Activated CD4-positive, alpha-beta memory T cell treated with anti-CD3 and anti-CD28 coated beads for 36 hours (primary cell): ENCODE measurements around the gene TAF4. TPM values are rescaled to one million over a fixed set of nuclear protein-coding genes. Genes with fewer than 3 reads are reported as not detected.

Experiments used
- CTCF ChIA-PET: fragments of 350-600 bp; sonication (Branson Sonifier 250); formaldehyde crosslinking; loops from one replicate; lab custom pipeline; 2021; ENCODE audit warnings: antibody characterized with exemption, inconsistent platforms; lab: Charles Lee
- POLR2A ChIA-PET: fragments of 350-600 bp; sonication (Branson Sonifier 250); formaldehyde crosslinking; loops from one replicate; lab custom pipeline; 2021; ENCODE audit warnings: antibody characterized with exemption; lab: Charles Lee
- DNase-seq: peaks from one replicate; pipeline ENCODE4 v3.0.0-alpha.2; 2020
- H3K27ac Mint-ChIP-seq: one replicate; pipeline ENCODE4 v1.8.0; 2021; ENCODE audit warnings: mixed read lengths
- H3K27me3 Mint-ChIP-seq: one replicate; pipeline ENCODE4 v1.8.0; 2021; ENCODE audit warnings: mixed read lengths
- H3K36me3 Mint-ChIP-seq: one replicate; pipeline ENCODE4 v1.8.0; 2021; ENCODE audit warnings: mixed read lengths
- H3K4me1 Mint-ChIP-seq: one replicate; pipeline ENCODE4 v1.8.0; 2021; ENCODE audit warnings: low read depth, mixed read lengths
- H3K4me3 Mint-ChIP-seq: one replicate; pipeline ENCODE4 v1.8.0; 2021; ENCODE audit warnings: mild to moderate bottlenecking, mixed read lengths
- H3K9me3 Mint-ChIP-seq: one replicate; pipeline ENCODE4 v1.8.0; 2021; ENCODE audit warnings: mixed read lengths
- intact Hi-C: fragments of 100-400 bp; cut with micrococcal nuclease; formaldehyde crosslinking; loops from one replicate; pipeline ENCODE4 v1.15.1; 2023
- total RNA-seq, 2 experiments: library from RNA; stranded (reverse); gene quantifications; one replicate each; pipeline ENCODE4 v1.2.3, GENCODE V29; 2021

TAF4 gene
- total RNA-seq, 2 experiments from 2014 or later = 15.3 to 17.0 TPM

- CTCF ChIA-PET = no interaction called here
- intact Hi-C loops = no loop called here
These were observed 12.1 kb downstream of the TAF4 start for GRCh38 chr20:62053465-62054196.

DNA sequence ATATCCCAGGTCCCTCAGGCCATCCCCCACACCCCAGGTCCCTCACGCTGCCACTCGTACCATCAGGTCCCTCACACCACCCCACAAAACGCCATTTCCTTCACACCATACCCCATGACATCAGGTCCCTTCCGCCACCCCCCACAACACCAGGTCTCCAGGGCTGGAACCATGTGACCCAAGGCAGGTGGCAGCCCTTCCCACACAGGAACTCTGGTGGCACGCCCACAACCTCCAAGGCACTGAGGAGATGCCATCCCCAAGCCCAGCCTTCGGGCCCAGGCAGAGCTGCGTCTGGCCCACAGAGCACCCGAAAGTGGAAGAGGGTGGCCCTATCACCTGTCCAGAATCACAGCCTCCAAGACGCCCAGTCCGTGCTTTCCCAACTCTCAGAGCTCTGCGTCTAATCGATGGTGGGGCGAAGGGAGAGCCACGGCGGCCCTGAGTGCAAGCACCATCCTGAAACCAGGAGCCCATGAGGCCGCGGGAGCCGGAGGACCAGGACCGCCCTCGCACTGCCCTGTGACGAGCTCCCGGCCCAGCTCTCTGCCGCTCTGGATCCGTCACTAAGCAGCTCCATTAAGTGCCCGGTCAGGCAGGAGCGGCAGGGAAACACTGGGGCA lies 12.7 kb downstream of the TAF4 start:
- POLR2A ChIA-PET = no interaction called here
- intact Hi-C loops = no loop called here
- H3K27me3 Mint-ChIP-seq = no peaks in the 10 kb centered on the region
- H3K4me1 Mint-ChIP-seq = peaks cover 24% of the 10 kb centered on the region
- CTCF ChIA-PET = no interaction called here
- DNase-seq = no peak
- no peak overlapping the region for H3K27ac Mint-ChIP-seq
- no peaks in the 10 kb centered on the region for H3K9me3 Mint-ChIP-seq
- peaks cover 3% of the 10 kb centered on the region for H3K36me3 Mint-ChIP-seq
- no peak overlapping the region for H3K4me3 Mint-ChIP-seq

More at GRCh38 chr20:62053465-62054196, 12.1 kb downstream of the TAF4 start:
- Mint-ChIP-seq H3K4me3 (no peak overlapping the region), H3K9me3 (no peaks in the 10 kb centered on the region), H3K4me1 (peaks cover 24% of the 10 kb centered on the region), H3K36me3 (peaks cover 3% of the 10 kb centered on the region), H3K27me3 (no peaks in the 10 kb centered on the region), H3K27ac (no peak overlapping the region)
- no peak for DNase-seq
- POLR2A ChIA-PET = no interaction called here

- Mint-ChIP-seq H3K36me3 (peaks cover 3% of the 10 kb centered on the region), H3K27me3 (no peaks in the 10 kb centered on the region), H3K9me3 (no peaks in the 10 kb centered on the region), H3K4me1 (peaks cover 24% of the 10 kb centered on the region), H3K27ac (no peak overlapping the region), H3K4me3 (no peak overlapping the region)
- DNase-seq = no peak
- ChIA-PET POLR2A (no interaction called here), CTCF (no interaction called here)
- intact Hi-C loops = no loop called here
These were observed 13.3 kb downstream of the TAF4 start for GRCh38 chr20:62052336-62052841.

DNA sequence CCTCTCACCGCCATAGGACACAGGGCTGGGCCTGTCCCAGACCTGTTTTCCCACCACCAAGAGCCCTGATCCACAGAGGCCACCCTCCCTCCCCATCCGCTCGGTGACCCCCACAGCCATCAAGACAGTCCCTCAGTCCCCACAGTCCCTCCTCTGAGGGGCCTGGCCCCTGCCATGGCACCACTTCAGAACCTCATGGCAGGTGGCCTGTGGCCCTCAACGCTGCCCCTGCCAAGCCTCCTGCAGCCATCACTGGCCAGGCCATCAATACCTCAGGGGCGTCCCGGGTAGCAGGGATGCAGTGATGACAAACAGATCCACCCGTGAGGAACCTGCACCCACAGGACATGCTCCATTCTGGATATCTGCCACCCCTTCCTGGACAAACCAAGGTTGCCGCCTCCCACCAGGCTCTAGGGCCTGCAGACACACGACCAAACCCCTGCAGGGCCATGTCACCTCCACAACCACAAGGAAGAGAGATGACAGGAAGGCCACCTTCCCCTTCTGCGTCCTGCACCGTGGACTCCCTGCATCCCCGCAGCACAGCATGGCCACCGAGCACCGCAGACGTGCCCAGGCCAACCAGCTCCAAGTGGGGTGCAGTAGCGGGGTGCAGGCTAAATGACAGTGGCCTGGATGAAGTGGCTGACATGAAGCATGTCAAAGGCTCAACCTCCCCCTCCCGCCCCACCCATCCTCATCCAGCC lies 14.0 kb downstream of the TAF4 start:
- intact Hi-C loops = no loop called here
- ChIA-PET CTCF (no interaction called here), POLR2A (no interaction called here)
- Mint-ChIP-seq H3K4me3 (no peak overlapping the region), H3K36me3 (peaks cover 3% of the 10 kb centered on the region), H3K27ac (no peak overlapping the region), H3K4me1 (peaks cover 24% of the 10 kb centered on the region), H3K27me3 (no peaks in the 10 kb centered on the region), H3K9me3 (no peaks in the 10 kb centered on the region)
- DNase-seq = no peak

GRCh38 chr20:62051144-62051543 lies 14.5 kb downstream of the TAF4 start:
- no peaks in the 10 kb centered on the region for H3K27me3 Mint-ChIP-seq
- intact Hi-C loops = no loop called here
- peaks cover 24% of the 10 kb centered on the region for H3K4me1 Mint-ChIP-seq
- H3K4me3 Mint-ChIP-seq = no peak overlapping the region
- no peak overlapping the region for H3K27ac Mint-ChIP-seq
- POLR2A ChIA-PET = no interaction called here
- peaks cover 3% of the 10 kb centered on the region for H3K36me3 Mint-ChIP-seq
- H3K9me3 Mint-ChIP-seq = no peaks in the 10 kb centered on the region
- no peak for DNase-seq
- CTCF ChIA-PET = no interaction called here

DNA sequence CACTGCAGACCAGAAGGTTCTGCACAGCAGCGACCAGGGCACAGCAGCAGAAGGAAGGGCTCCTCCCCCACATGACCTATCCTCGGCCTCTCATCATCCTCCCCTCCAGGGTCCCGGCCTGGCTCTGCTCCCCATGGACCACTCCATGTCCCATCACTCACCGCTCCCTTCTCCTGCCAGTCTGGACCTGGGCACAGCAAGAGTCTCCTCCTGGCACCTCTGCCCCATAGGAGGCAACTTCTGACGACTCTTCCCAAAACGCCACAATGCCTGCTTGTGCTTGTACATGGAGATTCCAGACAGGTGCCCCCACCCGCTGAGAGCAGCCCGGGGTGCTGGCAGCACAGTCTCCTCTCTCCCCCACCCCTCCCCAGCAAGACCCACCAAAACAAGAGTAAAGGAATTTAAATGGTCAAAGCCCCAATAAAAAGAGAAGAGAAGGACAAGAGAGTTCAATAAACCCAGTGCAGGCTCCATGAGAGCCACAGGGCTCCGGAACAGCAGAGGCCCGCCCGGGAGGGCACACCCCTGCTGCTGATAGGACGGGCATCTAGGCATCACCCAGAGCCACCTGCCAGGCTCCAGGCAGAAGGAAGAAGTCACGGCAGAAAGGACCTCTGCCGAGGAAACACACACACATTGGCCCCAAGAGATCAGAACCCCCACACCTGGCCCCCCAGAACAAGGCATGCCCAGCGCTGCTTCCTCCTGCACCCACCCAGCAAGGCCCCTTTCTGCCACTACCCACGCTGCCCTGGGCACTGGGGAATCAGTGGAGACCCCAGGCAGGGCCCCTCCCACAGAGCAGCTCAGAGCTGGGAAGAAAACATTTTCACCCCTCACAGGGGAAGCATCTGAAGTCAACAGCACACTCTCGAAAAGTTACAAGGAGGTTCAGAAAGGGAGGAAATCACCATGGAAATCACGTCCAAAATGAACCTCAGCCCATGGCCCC lies 15.2 kb downstream of the TAF4 start:
- peaks cover 29% of the 10 kb centered on the region for H3K4me1 Mint-ChIP-seq
- ChIA-PET POLR2A (no interaction called here), CTCF (no interaction called here)
- DNase-seq = no peak
- intact Hi-C loops = no loop called here
- no peak overlapping the region for H3K4me3 Mint-ChIP-seq
- no peaks in the 10 kb centered on the region for H3K9me3 Mint-ChIP-seq
- H3K36me3 Mint-ChIP-seq = peaks cover 3% of the 10 kb centered on the region
- no peaks in the 10 kb centered on the region for H3K27me3 Mint-ChIP-seq
- H3K27ac Mint-ChIP-seq = no peak overlapping the region

- DNase-seq = no peak
- Mint-ChIP-seq H3K27ac (no peak overlapping the region), H3K36me3 (peaks cover 3% of the 10 kb centered on the region), H3K4me1 (peaks cover 36% of the 10 kb centered on the region), H3K9me3 (no peaks in the 10 kb centered on the region), H3K4me3 (no peak overlapping the region), H3K27me3 (no peaks in the 10 kb centered on the region)
- intact Hi-C loops = no loop called here
- ChIA-PET CTCF (no interaction called here), POLR2A (no interaction called here)
These were observed 16.1 kb downstream of the TAF4 start for GRCh38 chr20:62049342-62050165.

GRCh38 chr20:62048821-62049291 lies 16.8 kb downstream of the TAF4 start:
- Mint-ChIP-seq H3K27ac (no peak overlapping the region), H3K9me3 (no peaks in the 10 kb centered on the region), H3K36me3 (no peaks in the 10 kb centered on the region), H3K4me3 (no peak overlapping the region), H3K4me1 (peaks cover 33% of the 10 kb centered on the region), H3K27me3 (no peaks in the 10 kb centered on the region)
- CTCF ChIA-PET = interaction anchor here (0.7 kb wide), 1 partner anchor 92 kb away, joined by 3 read pairs; no protein-coding TSS in a partner anchor
- POLR2A ChIA-PET = no interaction called here
- no peak for DNase-seq
- intact Hi-C loops = no loop called here

- ChIA-PET POLR2A (no interaction called here), CTCF (interaction anchor here (0.7 kb wide), 1 partner anchor 93 kb away, joined by 3 read pairs; no protein-coding TSS in a partner anchor)
- Mint-ChIP-seq H3K4me1 (peaks cover 30% of the 10 kb centered on the region), H3K27me3 (no peaks in the 10 kb centered on the region), H3K27ac (no peak overlapping the region), H3K36me3 (no peaks in the 10 kb centered on the region), H3K4me3 (no peak overlapping the region), H3K9me3 (no peaks in the 10 kb centered on the region)
- intact Hi-C loops = no loop called here
- DNase-seq = no peak
These were observed 17.3 kb downstream of the TAF4 start for GRCh38 chr20:62048346-62048761.

DNA sequence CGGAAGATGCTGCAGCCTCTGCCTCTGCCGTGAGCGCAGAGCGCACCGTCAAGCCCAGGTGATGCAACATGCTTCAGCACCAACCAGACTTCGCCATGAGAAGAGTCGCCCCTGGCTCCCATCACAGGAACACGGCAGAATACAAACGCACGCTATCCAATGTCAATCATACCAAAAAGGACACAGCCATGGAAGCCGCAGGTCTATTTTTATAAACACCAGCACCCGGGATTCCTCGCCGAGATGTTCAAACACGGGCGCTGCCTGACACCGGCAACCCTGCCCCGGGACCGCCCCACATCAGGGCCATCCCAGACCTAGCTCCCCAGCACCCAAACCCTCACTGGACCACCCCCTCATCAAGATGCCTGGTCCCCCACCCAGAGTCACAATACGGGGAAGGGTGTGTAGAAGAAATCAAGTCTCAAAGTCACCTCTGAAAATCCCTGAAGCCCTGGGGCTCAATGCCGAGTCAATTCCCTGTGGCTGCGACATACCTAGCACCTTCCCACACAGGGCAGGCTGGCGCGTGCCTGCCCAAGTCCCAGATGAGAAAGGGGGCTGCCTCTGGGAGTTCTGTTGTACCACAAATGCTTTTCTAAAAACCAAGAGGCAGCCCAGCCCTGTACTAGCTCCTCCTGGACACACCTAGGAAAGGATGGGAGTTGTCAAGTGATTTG lies 17.9 kb downstream of the TAF4 start:
- H3K36me3 Mint-ChIP-seq = no peaks in the 10 kb centered on the region
- POLR2A ChIA-PET = no interaction called here
- CTCF ChIA-PET = no interaction called here
- H3K27me3 Mint-ChIP-seq = no peaks in the 10 kb centered on the region
- no peak overlapping the region for H3K27ac Mint-ChIP-seq
- H3K9me3 Mint-ChIP-seq = no peaks in the 10 kb centered on the region
- H3K4me1 Mint-ChIP-seq = peaks cover 29% of the 10 kb centered on the region
- intact Hi-C loops = no loop called here
- no peak overlapping the region for H3K4me3 Mint-ChIP-seq
- no peak for DNase-seq
